ENCODE data around the gene P2RY6.

P2RY6 gene

DNA sequence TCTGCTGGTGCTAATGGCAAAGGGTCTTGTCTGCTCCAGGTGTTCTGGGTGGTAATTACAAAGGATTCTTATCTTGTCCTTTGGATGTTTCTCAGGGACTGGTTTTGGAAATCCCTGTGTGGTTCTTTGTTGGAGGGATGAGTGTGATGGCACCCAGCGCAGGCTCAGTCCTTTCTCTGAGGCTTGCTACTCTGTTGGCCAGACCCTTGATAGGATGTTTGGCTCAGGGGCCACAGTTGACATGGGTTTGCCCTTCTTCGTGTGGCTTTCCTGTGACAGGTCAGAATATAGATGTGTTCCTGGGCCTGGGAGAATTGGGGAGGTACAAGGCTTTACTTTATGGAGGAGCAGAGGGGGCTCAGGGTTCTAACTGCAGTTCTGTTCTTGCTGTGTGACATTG, 39.9 kb downstream of the P2RY6 start:
- no peak overlapping the region for H3K4me3 Mint-ChIP-seq
- H3K27ac Mint-ChIP-seq: peak overlapping the region; percentile 17
- H3K9me3 Mint-ChIP-seq: no peaks in the 10 kb centered on the region
- H3K4me1 Mint-ChIP-seq (ENCODE audit: low read depth): peaks cover 43% of the 10 kb centered on the region
- H3K27me3 Mint-ChIP-seq: peaks cover 29% of the 10 kb centered on the region
- H3K36me3 Mint-ChIP-seq (ENCODE audit: low read depth): peaks cover 6% of the 10 kb centered on the region
- intact Hi-C loops (cut with micrococcal nuclease): no loop called here

GRCh38 chr11:73312851-73313327, 40.8 kb downstream of the P2RY6 start:
- no peaks in the 10 kb centered on the region for H3K36me3 Mint-ChIP-seq (ENCODE audit: low read depth)

DNA sequence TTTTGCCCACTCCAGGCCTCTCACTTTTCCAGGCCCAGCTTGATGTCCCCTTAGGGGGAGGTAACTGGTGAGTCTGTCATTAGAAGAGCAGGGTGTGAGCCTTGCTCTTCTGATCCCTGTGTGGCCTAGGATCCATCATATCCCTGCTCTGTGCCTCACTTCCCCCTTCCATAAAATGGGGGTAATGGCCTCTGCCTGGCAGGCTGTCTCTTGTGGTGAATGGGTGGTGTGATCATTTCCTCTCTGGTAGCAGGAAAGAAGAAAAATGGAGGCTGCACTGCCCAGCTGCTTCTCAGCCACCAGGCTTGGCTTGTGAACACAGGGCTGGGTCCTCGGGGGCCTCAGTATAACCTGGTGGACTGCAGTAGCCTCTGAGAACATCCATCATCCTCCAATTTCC, 41.5 kb downstream of the P2RY6 start:
- Mint-ChIP-seq H3K36me3 (ENCODE audit: low read depth) (no peaks in the 10 kb centered on the region), H3K4me1 (ENCODE audit: low read depth) (peaks cover 38% of the 10 kb centered on the region), H3K27me3 (peaks cover 27% of the 10 kb centered on the region), H3K27ac (peak overlapping the region; percentile 19), H3K4me3 (no peak overlapping the region), H3K9me3 (no peaks in the 10 kb centered on the region)
- intact Hi-C loops (cut with micrococcal nuclease): no loop called here

More at GRCh38 chr11:73312851-73313327, 40.8 kb downstream of the P2RY6 start:
- Mint-ChIP-seq H3K4me1 (ENCODE audit: low read depth) (peaks cover 38% of the 10 kb centered on the region), H3K9me3 (no peaks in the 10 kb centered on the region), H3K27me3 (peaks cover 27% of the 10 kb centered on the region), H3K27ac (peak overlapping the region; percentile 19), H3K4me3 (no peak overlapping the region)
- intact Hi-C loops (cut with micrococcal nuclease): no loop called here

- intact Hi-C loops (cut with micrococcal nuclease): no loop called here
- H3K4me3 Mint-ChIP-seq: no peak overlapping the region
- H3K27me3 Mint-ChIP-seq: peaks cover 20% of the 10 kb centered on the region
- peaks cover 38% of the 10 kb centered on the region for H3K4me1 Mint-ChIP-seq (ENCODE audit: low read depth)
- no peaks in the 10 kb centered on the region for H3K36me3 Mint-ChIP-seq (ENCODE audit: low read depth)
- no peaks in the 10 kb centered on the region for H3K9me3 Mint-ChIP-seq
- peak overlapping the region; percentile 19 for H3K27ac Mint-ChIP-seq
These were observed 42.2 kb downstream of the P2RY6 start for GRCh38 chr11:73314117-73314961.

GRCh38 chr11:73315293-73316020, 43.3 kb downstream of the P2RY6 start:
- H3K4me1 Mint-ChIP-seq (ENCODE audit: low read depth): peaks cover 38% of the 10 kb centered on the region
- H3K4me3 Mint-ChIP-seq: no peak overlapping the region
- H3K36me3 Mint-ChIP-seq (ENCODE audit: low read depth): no peaks in the 10 kb centered on the region
- no peaks in the 10 kb centered on the region for H3K9me3 Mint-ChIP-seq
- peaks cover 10% of the 10 kb centered on the region for H3K27me3 Mint-ChIP-seq
- intact Hi-C loops (cut with micrococcal nuclease): no loop called here
- no peak overlapping the region for H3K27ac Mint-ChIP-seq

GRCh38 chr11:73316422-73316821, 44.3 kb downstream of the P2RY6 start:
- no peak overlapping the region for H3K27ac Mint-ChIP-seq
- intact Hi-C loops (cut with micrococcal nuclease): no loop called here
- H3K4me3 Mint-ChIP-seq: no peak overlapping the region
- H3K27me3 Mint-ChIP-seq: peaks cover 7% of the 10 kb centered on the region
- no peaks in the 10 kb centered on the region for H3K36me3 Mint-ChIP-seq (ENCODE audit: low read depth)
- peaks cover 45% of the 10 kb centered on the region for H3K4me1 Mint-ChIP-seq (ENCODE audit: low read depth)
- no peaks in the 10 kb centered on the region for H3K9me3 Mint-ChIP-seq

DNA sequence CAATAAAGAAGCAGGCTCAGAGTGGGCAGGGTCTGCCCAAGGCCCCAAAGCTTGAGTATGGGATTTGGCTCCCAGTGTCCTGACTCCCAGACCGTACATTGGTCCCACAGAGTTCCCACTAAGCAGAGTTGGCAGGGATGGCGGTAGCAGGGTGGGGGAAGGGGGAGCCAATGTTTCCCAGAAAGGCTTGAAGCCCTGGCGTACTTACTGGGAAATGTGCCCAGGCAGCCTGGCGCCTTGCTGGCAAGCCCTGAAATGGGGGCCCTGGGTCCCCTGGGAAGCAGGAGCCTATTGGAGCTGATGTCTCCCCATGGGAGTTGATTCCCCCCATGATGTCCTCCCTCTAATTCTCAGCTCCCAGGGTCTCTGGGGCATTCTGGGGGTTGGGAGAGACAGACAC, 45.2 kb downstream of the P2RY6 start:
- H3K4me1 Mint-ChIP-seq (ENCODE audit: low read depth): peaks cover 46% of the 10 kb centered on the region
- no peaks in the 10 kb centered on the region for H3K36me3 Mint-ChIP-seq (ENCODE audit: low read depth)
- H3K4me3 Mint-ChIP-seq: no peak overlapping the region
- intact Hi-C loops (cut with micrococcal nuclease): no loop called here
- H3K27ac Mint-ChIP-seq: no peak overlapping the region
- H3K27me3 Mint-ChIP-seq: peaks cover 14% of the 10 kb centered on the region
- no peaks in the 10 kb centered on the region for H3K9me3 Mint-ChIP-seq

GRCh38 chr11:73317803-73318202, 45.7 kb downstream of the P2RY6 start:
- Mint-ChIP-seq H3K27me3 (peaks cover 19% of the 10 kb centered on the region), H3K4me1 (ENCODE audit: low read depth) (peaks cover 46% of the 10 kb centered on the region), H3K4me3 (no peak overlapping the region), H3K27ac (no peak overlapping the region), H3K9me3 (no peaks in the 10 kb centered on the region), H3K36me3 (ENCODE audit: low read depth) (no peaks in the 10 kb centered on the region)
- intact Hi-C loops (cut with micrococcal nuclease): no loop called here

GRCh38 chr11:73318501-73319011, 46.4 kb downstream of the P2RY6 start:
- H3K9me3 Mint-ChIP-seq: no peaks in the 10 kb centered on the region
- intact Hi-C loops (cut with micrococcal nuclease): no loop called here
- no peak overlapping the region for H3K27ac Mint-ChIP-seq
- peaks cover 17% of the 10 kb centered on the region for H3K27me3 Mint-ChIP-seq
- H3K4me1 Mint-ChIP-seq (ENCODE audit: low read depth): peaks cover 40% of the 10 kb centered on the region
- H3K36me3 Mint-ChIP-seq (ENCODE audit: low read depth): no peaks in the 10 kb centered on the region
- H3K4me3 Mint-ChIP-seq: no peak overlapping the region

DNA sequence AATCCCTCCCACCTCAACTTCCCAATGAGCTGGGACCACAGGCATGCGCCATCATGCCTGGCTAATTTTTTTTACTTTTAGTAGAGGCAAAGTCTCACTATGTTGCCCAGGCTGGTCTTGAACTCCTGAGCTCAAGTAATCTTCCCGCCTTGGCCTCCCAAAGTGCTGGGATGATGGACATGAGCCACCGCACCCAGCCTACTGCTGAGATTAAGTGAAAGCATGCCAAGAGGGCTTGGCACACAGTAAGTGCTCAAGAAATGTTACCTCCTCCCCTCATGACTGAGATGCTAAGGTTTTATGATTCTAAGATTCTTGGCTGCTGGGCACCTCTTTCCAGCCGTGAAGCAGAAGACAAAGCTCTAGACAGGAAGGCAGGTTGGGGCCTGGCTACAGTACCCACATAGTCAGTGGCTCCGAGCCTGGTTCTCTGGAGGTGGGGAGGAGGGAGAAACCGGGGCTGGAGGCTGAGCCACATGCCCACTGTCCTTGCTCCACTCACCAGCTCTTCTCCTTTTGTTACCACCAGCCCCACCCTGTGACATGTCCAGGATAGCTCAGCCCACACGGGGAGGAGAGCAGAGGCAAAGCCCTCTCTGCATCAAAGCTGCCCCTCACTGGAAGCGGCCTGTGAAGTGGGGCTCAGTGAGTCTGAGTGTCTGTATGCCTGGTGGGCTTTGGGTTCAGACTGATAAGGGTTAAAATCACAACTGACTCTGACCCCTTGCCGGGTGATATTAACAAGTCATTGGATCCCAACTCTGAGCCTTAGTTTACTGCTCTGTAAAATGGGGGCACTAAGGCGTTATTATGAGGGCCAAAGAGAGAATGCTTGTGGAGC, 48.8 kb downstream of the P2RY6 start:
- Mint-ChIP-seq H3K4me3 (no peak overlapping the region), H3K9me3 (no peaks in the 10 kb centered on the region), H3K27ac (no peak overlapping the region), H3K36me3 (ENCODE audit: low read depth) (no peaks in the 10 kb centered on the region), H3K27me3 (peaks cover 17% of the 10 kb centered on the region), H3K4me1 (ENCODE audit: low read depth) (peaks cover 29% of the 10 kb centered on the region)
- intact Hi-C loops (cut with micrococcal nuclease): no loop called here

- peaks cover 22% of the 10 kb centered on the region for H3K4me1 Mint-ChIP-seq (ENCODE audit: low read depth)
- H3K4me3 Mint-ChIP-seq: no peak overlapping the region
- no peaks in the 10 kb centered on the region for H3K36me3 Mint-ChIP-seq (ENCODE audit: low read depth)
- H3K27ac Mint-ChIP-seq: no peak overlapping the region
- no peaks in the 10 kb centered on the region for H3K9me3 Mint-ChIP-seq
- intact Hi-C loops (cut with micrococcal nuclease): no loop called here
- peaks cover 16% of the 10 kb centered on the region for H3K27me3 Mint-ChIP-seq
These were observed 49.7 kb downstream of the P2RY6 start for GRCh38 chr11:73321604-73322381.

DNA sequence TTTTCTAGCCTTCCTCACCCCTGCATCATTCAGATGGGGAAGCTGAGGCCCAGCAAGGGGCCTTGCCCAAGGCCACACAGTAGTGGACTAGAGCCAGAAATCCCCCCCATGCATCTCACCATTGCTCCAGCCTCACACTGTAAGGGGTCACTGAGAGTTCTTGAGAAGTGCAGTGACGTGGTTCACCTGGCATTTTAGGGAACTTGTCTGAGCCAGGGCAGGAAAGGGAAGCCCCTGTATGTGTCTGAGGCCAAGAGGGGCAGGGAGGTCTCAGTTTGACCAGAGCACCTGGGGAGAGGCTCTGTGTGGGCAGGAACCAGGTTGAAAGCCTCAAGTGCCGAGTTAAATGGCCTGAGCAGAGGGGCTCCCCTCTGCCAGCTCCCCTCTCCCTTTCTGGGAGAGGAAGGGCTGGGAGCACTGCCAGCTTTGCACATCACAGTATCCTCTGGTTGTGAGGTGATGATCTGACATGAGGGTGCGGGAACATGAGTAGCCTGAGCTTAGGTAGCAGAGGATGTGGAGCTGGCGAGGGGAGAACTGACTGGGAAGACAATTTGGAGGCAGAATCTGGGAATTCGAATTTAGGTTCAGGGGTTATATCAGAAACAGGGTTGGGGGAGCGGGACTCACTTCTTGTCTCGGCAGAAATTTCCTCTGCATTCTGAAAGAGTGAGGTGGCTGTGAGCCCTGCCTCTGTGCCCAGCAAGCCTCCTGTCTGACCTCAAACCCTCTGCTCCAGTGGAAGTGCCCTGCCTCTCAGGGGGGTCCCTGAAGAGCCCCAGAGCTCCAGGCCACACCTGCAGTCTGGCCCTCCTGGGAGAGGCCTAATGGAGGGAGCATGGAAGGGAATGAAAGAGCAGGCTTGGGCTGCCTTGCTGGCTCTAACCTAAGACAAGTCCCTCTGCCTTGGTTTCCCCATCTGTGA, 50.5 kb downstream of the P2RY6 start:
- Mint-ChIP-seq H3K36me3 (ENCODE audit: low read depth) (no peaks in the 10 kb centered on the region), H3K4me3 (no peak overlapping the region), H3K27ac (no peak overlapping the region), H3K4me1 (ENCODE audit: low read depth) (peaks cover 30% of the 10 kb centered on the region), H3K27me3 (peaks cover 17% of the 10 kb centered on the region), H3K9me3 (no peaks in the 10 kb centered on the region)
- intact Hi-C loops (cut with micrococcal nuclease): no loop called here
